Stimulated activated CD4-positive, alpha-beta T cell treated with anti-CD3 and anti-CD28 coated beads, TNF-alpha, amount 100 ng/mL, for 48 hours (primary cell): Measurements from ENCODE around the gene C7.

Experiments
- DNase-seq, 3 donors: peaks; one replicate each; pipeline ENCODE4 v3.0.0-alpha.2; 2020; ENCODE audit warnings: low read depth in 3 of 3

Gene C7

GRCh38 chr5:40916226-40916625 lies 6.9 kb downstream of the C7 start:
- DNase-seq = no peak

GRCh38 chr5:40928886-40929448 lies 19.7 kb downstream of the C7 start:
- DNase-seq = no peak

- no peak for DNase-seq
These were observed 23.5 kb downstream of the C7 start for GRCh38 chr5:40932766-40933165.

GRCh38 chr5:40937075-40937474 lies 27.8 kb downstream of the C7 start:
- no peak for DNase-seq

GRCh38 chr5:40939753-40940152 lies 30.5 kb downstream of the C7 start:
- DNase-seq = no peak

GRCh38 chr5:40945111-40945510 lies 35.8 kb downstream of the C7 start:
- DNase-seq = no peak

- no peak for DNase-seq
These were observed 46.0 kb downstream of the C7 start for GRCh38 chr5:40955313-40955712.

- DNase-seq = no peak
These were observed 47.8 kb downstream of the C7 start for GRCh38 chr5:40957048-40957447.

- no peak for DNase-seq
These were observed 49.5 kb downstream of the C7 start for GRCh38 chr5:40958811-40959210.

GRCh38 chr5:40960037-40960436 lies 50.7 kb downstream of the C7 start:
- no peak for DNase-seq

GRCh38 chr5:40962207-40962955 lies 53.1 kb downstream of the C7 start:
- no peak for DNase-seq

- DNase-seq = no peak
These were observed 63.1 kb downstream of the C7 start for GRCh38 chr5:40972434-40972833.

- DNase-seq = no peak
These were observed 64.2 kb downstream of the C7 start for GRCh38 chr5:40973364-40974004.

GRCh38 chr5:40976041-40976440 lies 66.7 kb downstream of the C7 start:
- DNase-seq = no peak

- DNase-seq = no peak
These were observed 67.5 kb downstream of the C7 start for GRCh38 chr5:40976836-40977235.

GRCh38 chr5:40981420-40981819 lies 72.1 kb downstream of the C7 start:
- no peak for DNase-seq

- no peak for DNase-seq
These were observed 74.5 kb downstream of the C7 start for GRCh38 chr5:40983781-40984180.

GRCh38 chr5:40984884-40985283 lies 75.6 kb downstream of the C7 start:
- DNase-seq = no peak

- no peak for DNase-seq
These were observed 76.2 kb downstream of the C7 start for GRCh38 chr5:40985501-40985900.

GRCh38 chr5:40986666-40987065 lies 77.4 kb downstream of the C7 start:
- no peak for DNase-seq

- DNase-seq = no peak
These were observed 78.1 kb downstream of the C7 start for GRCh38 chr5:40987349-40987748.

GRCh38 chr5:40988746-40989510 lies 79.6 kb downstream of the C7 start:
- no peak for DNase-seq
